ENCODE data around the gene PAN3.

- no peak for TF ChIP-seq CTCF (IDR thresholded peaks at IDR 0.05; ENCODE audit: low read depth, low read length)
- TF ChIP-seq POLR2A (IDR thresholded peaks at IDR 0.05; ENCODE audit: extremely low read depth, insufficient read length), result no peak
- TF ChIP-seq MAX (IDR thresholded peaks at IDR 0.05; ENCODE audit: low read depth, low read length), result no peak
- no peak for TF ChIP-seq MYC (IDR thresholded peaks at IDR 0.05; ENCODE audit: low read depth, low read length)
These were observed 178.5 kb downstream of the PAN3 start for GRCh38 chr13:28316836-28317235.
